ENCODE measurements around the gene GABRG3. TPM values are rescaled to one million over a fixed set of nuclear protein-coding genes. Genes with fewer than 3 reads are reported as not detected.

GABRG3 gene
- total and polyA plus RNA-seq, 10 of the 15 experiments (the other 5 are each of a cell fraction or from before 2014, with no cell fraction given): 0.15 TPM; not detected in 9

DNA sequence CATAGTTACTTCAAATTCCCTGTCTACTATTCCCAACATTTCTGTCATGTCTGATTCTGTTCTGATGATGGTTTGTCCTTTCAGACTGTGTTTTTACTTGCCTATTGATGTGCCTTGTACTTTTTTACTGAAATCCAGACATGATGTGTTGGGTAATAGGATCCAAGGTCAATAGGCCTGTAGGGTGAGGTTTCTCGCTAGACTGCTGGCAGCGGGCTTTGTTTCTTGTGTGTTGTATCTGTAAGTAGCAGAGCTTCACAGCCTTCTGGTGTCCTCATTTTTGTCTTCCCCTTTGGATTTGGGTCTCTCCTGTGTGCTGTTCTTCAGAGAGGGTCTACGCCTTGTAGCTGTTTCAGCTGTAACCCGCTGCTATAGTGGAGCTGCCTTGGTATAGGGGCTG is 140.3 kb downstream of the GABRG3 start:
- ChIA-PET RAD21 (ENCODE audit: unreplicated experiment) (no interaction called here), CTCF (no interaction called here), POLR2A (no interaction called here), SMC1A (ENCODE audit: uncharacterized antibody, unreplicated experiment) (no interaction called here)
- Histone ChIP-seq H4K20me1 (ENCODE audit: control insufficient read depth, insufficient read depth) (no peaks in the 10 kb centered on the region), H3K79me2 (ENCODE audit: control insufficient read depth, insufficient read depth, low read length) (no peaks in the 10 kb centered on the region), H3K9me3 (replicated peaks; ENCODE audit: control insufficient read depth, insufficient read depth, low read length) (no peaks in the 10 kb centered on the region; the same call in 2 of the 3 replicates), H3K4me1 (ENCODE audit: control insufficient read depth, insufficient read depth, low read length) (no peaks in the 10 kb centered on the region), H3K9ac (ENCODE audit: control insufficient read depth, insufficient read depth, low read length) (no peak overlapping the region), H2AFZ (ENCODE audit: control insufficient read depth, low read depth, low read length) (no peak overlapping the region), H3K4me3 (no peak overlapping the region), H3K27me3 (replicated peaks in 1 of 2; ENCODE audit: control insufficient read depth in 2 of 2, insufficient read depth in 2 of 2, low read length in 1 of 2) (no peaks in the 10 kb centered on the region), H3K4me2 (ENCODE audit: control insufficient read depth, insufficient read depth) (no peak overlapping the region), H3K27ac (ENCODE audit: control insufficient read depth, insufficient read depth) (no peak overlapping the region), H3K36me3 (ENCODE audit: control insufficient read depth in 2 of 2, insufficient read depth in 2 of 2, low read length in 1 of 2) (no peaks in the 10 kb centered on the region)
- ATAC-seq (no peak), DNase-seq (ENCODE audit: low read depth, low spot score) (no peak), FAIRE-seq (no peak)
- intact Hi-C loops (cut with micrococcal nuclease; ENCODE audit: unreplicated experiment) (no loop called here), in situ Hi-C loops (cut with MboI) (no loop called here)
- no TSS peak for BruUV-seq (replicated peaks)
- WGBS (ENCODE audit: insufficient coverage, insufficient replicate concordance, low lambda C conversion rate, missing lambda C conversion rate): 48% methylated on average over 4 of the region's 4 CpGs
- TF ChIP-seq, protein P1, sequence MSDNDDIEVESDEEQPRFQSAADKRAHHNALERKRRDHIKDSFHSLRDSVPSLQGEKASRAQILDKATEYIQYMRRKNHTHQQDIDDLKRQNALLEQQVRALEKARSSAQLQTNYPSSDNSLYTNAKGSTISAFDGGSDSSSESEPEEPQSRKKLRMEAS (IDR thresholded peaks at IDR 0.05; ENCODE audit: low read depth, low read length): no peak

DNA sequence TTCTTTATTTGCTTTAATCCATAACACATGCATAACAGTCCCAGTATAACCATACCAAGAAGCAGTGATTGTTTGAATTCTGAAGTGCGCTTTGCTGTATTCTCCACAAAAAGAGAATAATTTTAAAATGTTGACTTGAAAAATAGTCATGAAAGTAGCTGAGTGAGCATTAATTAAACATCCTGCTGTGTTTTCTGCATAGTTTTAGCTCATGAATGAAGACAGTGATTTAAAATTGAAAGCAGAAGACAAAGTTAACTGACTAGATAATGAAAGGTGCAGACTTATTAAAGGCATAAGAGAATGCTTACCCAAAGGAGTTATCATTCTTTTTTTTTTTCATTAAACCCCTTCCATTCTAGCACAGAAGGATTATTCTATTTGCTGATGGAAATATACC is 143.5 kb downstream of the GABRG3 start:
- H3K4me3 ChIP-seq: no peak overlapping the region
- ATAC-seq (no peak), FAIRE-seq (no peak), DNase-seq (ENCODE audit: low read depth, low spot score) (no peak)
- ChIA-PET SMC1A (ENCODE audit: uncharacterized antibody, unreplicated experiment) (no interaction called here), CTCF (no interaction called here), RAD21 (ENCODE audit: unreplicated experiment) (no interaction called here), POLR2A (no interaction called here)
- no peak overlapping the region for H3K4me2 ChIP-seq (ENCODE audit: control insufficient read depth, insufficient read depth)
- in situ Hi-C loops (cut with MboI): no loop called here
- H3K9ac ChIP-seq (ENCODE audit: control insufficient read depth, insufficient read depth, low read length): no peak overlapping the region
- BruUV-seq (replicated peaks): no TSS peak
- no peaks in the 10 kb centered on the region for H4K20me1 ChIP-seq (ENCODE audit: control insufficient read depth, insufficient read depth)
- H3K36me3 ChIP-seq (ENCODE audit: control insufficient read depth in 2 of 2, insufficient read depth in 2 of 2, low read length in 1 of 2): no peaks in the 10 kb centered on the region
- H3K27me3 ChIP-seq (replicated peaks in 1 of 2; ENCODE audit: control insufficient read depth in 2 of 2, insufficient read depth in 2 of 2, low read length in 1 of 2): no peaks in the 10 kb centered on the region
- intact Hi-C loops (cut with micrococcal nuclease; ENCODE audit: unreplicated experiment): no loop called here
- 94% methylated on average over 1 of the region's 1 CpG for WGBS (ENCODE audit: insufficient coverage, insufficient replicate concordance, low lambda C conversion rate, missing lambda C conversion rate)
- no peaks in the 10 kb centered on the region for H3K79me2 ChIP-seq (ENCODE audit: control insufficient read depth, insufficient read depth, low read length)
- H3K4me1 ChIP-seq (ENCODE audit: control insufficient read depth, insufficient read depth, low read length): no peaks in the 10 kb centered on the region
- no peaks in the 10 kb centered on the region; the same call in 2 of the 3 replicates for H3K9me3 ChIP-seq (replicated peaks; ENCODE audit: control insufficient read depth, insufficient read depth, low read length)
- no peak overlapping the region for H3K27ac ChIP-seq (ENCODE audit: control insufficient read depth, insufficient read depth)
- no peak overlapping the region for H2AFZ ChIP-seq (ENCODE audit: control insufficient read depth, low read depth, low read length)
- TF ChIP-seq CREM (IDR thresholded peaks at IDR 0.05; ENCODE audit: low read depth): no peak
- no peak for TF ChIP-seq TAF1 (IDR thresholded peaks at IDR 0.05; ENCODE audit: borderline replicate concordance, low read depth, low read length)
- TF ChIP-seq NFXL1 (IDR thresholded peaks at IDR 0.05; ENCODE audit: borderline replicate concordance): no peak
- TF ChIP-seq ZNF274 (IDR thresholded peaks at IDR 0.05; ENCODE audit: insufficient read depth, insufficient read length): no peak
- no peak for TF ChIP-seq SMARCA5 (IDR thresholded peaks at IDR 0.05)
- TF ChIP-seq, protein P2, sequence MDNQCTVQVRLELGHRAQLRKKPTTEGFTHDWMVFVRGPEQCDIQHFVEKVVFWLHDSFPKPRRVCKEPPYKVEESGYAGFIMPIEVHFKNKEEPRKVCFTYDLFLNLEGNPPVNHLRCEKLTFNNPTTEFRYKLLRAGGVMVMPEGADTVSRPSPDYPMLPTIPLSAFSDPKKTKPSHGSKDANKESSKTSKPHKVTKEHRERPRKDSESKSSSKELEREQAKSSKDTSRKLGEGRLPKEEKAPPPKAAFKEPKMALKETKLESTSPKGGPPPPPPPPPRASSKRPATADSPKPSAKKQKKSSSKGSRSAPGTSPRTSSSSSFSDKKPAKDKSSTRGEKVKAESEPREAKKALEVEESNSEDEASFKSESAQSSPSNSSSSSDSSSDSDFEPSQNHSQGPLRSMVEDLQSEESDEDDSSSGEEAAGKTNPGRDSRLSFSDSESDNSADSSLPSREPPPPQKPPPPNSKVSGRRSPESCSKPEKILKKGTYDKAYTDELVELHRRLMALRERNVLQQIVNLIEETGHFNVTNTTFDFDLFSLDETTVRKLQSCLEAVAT (IDR thresholded peaks at IDR 0.05): no peak
- TF ChIP-seq, protein P3, sequence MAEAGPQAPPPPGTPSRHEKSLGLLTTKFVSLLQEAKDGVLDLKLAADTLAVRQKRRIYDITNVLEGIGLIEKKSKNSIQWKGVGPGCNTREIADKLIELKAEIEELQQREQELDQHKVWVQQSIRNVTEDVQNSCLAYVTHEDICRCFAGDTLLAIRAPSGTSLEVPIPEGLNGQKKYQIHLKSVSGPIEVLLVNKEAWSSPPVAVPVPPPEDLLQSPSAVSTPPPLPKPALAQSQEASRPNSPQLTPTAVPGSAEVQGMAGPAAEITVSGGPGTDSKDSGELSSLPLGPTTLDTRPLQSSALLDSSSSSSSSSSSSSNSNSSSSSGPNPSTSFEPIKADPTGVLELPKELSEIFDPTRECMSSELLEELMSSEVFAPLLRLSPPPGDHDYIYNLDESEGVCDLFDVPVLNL (IDR thresholded peaks at IDR 0.05; ENCODE audit: low read depth, low read length): no peak
- TF ChIP-seq, protein P4, sequence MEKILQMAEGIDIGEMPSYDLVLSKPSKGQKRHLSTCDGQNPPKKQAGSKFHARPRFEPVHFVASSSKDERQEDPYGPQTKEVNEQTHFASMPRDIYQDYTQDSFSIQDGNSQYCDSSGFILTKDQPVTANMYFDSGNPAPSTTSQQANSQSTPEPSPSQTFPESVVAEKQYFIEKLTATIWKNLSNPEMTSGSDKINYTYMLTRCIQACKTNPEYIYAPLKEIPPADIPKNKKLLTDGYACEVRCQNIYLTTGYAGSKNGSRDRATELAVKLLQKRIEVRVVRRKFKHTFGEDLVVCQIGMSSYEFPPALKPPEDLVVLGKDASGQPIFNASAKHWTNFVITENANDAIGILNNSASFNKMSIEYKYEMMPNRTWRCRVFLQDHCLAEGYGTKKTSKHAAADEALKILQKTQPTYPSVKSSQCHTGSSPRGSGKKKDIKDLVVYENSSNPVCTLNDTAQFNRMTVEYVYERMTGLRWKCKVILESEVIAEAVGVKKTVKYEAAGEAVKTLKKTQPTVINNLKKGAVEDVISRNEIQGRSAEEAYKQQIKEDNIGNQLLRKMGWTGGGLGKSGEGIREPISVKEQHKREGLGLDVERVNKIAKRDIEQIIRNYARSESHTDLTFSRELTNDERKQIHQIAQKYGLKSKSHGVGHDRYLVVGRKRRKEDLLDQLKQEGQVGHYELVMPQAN (conservative IDR thresholded peaks at IDR 0.05): no peak
- TF ChIP-seq, protein P5, sequence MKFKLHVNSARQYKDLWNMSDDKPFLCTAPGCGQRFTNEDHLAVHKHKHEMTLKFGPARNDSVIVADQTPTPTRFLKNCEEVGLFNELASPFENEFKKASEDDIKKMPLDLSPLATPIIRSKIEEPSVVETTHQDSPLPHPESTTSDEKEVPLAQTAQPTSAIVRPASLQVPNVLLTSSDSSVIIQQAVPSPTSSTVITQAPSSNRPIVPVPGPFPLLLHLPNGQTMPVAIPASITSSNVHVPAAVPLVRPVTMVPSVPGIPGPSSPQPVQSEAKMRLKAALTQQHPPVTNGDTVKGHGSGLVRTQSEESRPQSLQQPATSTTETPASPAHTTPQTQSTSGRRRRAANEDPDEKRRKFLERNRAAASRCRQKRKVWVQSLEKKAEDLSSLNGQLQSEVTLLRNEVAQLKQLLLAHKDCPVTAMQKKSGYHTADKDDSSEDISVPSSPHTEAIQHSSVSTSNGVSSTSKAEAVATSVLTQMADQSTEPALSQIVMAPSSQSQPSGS (IDR thresholded peaks at IDR 0.05; ENCODE audit: low read length): no peak
- no peak for TF ChIP-seq FOS (IDR thresholded peaks at IDR 0.05; ENCODE audit: borderline replicate concordance, extremely low read depth, insufficient read length)
